GM19099 (cell line): ENCODE measurements around the gene PPP3CB.
A peak's percentile ranks its signal among the peaks of the same experiment; 100 is the strongest.

ENCODE experiments used
- POLR2A ChIP-seq: IDR thresholded peaks from 3 replicates; pipeline ENCODE4 v1.6.1; 2011; ENCODE audit warnings: low read depth; ENCODE audit not compliant: insufficient read length; ENCODE audit errors: extremely low read depth

The PPP3CB gene

DNA sequence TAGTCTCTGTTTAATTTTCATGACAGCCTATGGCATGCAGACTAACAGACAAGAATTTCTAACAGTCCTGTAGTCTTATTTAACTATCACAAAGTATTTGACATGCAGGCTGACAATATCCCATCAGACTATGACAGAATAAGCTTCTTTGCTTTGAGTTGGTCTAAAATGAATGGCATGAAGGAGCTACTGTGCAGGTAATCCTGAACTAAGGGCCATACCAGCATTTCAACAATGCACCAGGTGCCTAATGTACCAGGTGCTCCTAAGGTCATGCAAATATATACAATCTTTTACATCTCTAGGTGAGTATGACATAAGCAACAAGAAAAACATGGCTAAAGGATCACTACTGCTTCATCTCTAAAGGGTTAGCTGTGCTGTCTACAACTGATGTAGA is 48.9 kb downstream of the PPP3CB start:
- no peak for TF ChIP-seq POLR2A

DNA sequence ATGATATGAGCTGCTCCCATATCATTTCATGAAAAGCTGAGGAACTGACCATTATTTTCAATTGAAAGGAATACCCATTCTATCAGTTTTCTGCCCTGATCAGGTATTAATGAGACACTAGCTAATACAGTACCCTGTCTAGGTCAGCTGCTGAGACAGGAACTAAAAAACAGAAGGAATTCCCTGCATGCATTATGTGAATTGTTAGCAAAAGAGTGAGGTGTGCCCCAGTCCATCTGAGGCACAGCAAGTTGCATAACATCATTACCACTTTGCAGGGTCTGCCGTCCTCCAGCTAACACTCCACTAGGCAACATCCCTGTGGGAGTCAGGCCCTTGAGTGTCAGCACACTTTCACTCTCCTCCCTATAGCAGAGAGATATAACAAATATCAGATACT is 51.4 kb downstream of the PPP3CB start:
- no peak for TF ChIP-seq POLR2A

DNA sequence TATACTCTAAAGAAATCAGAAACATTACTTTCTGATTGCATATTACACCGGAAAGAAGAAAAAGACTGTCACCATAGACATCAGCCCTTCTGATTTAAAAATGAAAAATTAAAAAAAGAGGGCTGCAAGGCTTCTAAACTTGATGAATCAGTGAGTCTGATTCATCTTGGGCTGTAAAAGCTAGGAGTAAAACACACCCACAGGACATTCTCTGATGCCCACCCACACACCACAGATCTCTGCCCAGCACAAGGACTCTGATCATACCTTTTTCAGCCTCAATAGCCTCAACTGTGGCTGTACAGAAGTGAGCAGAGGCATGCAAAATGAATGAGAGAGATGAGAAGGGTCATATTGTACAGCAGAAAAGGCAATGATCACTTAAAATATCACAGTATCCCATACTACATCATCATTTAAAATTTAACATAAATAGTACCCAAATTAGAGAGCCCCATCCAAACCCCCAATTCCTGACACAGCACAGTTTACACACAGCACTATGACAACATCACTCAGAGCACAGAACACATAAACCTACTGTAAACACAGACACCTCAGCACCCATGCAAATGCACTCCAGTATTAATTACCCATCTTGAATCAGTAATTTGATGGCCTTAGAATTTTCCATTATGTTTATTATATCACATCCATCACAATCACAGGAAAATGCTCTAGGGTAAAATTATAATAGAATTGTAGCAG is 56.1 kb downstream of the PPP3CB start:
- no peak for TF ChIP-seq POLR2A

GRCh38 chr10:73439055-73439454 is 56.8 kb downstream of the PPP3CB start:
- no peak for TF ChIP-seq POLR2A

DNA sequence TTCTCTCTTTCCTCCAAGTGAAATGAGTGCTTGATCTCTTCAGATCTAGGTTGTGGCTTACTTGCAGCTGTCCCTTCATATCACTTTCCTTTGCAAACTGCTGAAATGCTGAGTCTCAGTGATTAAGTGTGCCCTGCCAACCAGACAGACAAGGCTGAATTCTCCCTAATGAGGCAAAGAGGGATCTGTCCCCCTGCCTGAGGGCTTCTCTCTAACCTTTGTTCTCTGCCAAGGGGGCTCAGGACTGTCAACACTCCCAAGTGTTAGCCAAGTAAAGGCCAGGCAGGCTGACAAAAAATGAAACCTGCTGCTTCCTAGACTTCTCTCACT is 62.3 kb downstream of the PPP3CB start, which contains the start of gene MSS51:
Gene MSS51 (minus strand): TSS at position 24 of the 330 bp plus-strand sequence. CDS start 5,277 bp downstream, outside the sequence.
- no peak for TF ChIP-seq POLR2A

GRCh38 chr10:73432646-73433537 is 62.9 kb downstream of the PPP3CB start:
- no peak for TF ChIP-seq POLR2A

DNA sequence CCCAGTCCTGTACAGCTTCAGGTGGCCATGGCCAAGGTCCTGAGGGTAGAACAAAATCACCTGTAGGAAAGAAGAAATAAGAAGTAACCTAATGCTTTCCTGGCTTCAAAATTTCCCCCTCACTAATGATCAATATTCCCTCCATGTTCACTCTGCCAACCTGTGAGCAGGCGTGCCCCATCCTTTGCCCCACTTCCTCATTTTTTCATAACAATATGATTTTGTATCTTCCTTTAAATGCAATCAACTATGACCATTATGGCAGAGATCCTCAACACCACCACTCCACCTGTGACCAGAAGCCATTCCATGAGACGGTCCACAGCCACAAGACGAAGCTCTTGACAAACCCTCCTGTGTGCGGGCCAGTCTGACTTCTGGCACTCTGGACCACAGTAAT is 69.5 kb downstream of the PPP3CB start:
- TF ChIP-seq POLR2A: no peak

GRCh38 chr10:73424478-73424877 is 71.3 kb downstream of the PPP3CB start:
- TF ChIP-seq POLR2A: no peak

DNA sequence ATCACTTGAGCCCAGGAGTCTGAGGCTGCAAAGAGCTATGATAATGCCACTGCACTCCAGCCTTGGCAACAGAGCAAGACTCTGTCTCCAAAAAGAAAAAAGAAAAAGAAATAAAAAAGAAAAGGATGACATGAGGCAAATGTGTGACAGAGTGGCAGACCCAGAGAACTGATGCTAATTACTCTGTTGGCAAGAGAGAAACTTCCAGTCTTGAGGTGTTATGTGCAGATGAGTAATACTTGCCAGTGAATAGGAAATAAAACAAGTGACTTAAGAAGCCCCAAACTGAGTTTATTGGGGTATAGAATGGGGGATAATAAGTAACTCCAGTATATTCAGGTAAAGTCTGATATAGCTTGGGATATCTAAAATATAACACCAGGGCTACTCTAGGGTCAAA is 72.5 kb downstream of the PPP3CB start:
- no peak for TF ChIP-seq POLR2A

GRCh38 chr10:73416571-73416970 is 79.3 kb downstream of the PPP3CB start:
- no peak for TF ChIP-seq POLR2A

DNA sequence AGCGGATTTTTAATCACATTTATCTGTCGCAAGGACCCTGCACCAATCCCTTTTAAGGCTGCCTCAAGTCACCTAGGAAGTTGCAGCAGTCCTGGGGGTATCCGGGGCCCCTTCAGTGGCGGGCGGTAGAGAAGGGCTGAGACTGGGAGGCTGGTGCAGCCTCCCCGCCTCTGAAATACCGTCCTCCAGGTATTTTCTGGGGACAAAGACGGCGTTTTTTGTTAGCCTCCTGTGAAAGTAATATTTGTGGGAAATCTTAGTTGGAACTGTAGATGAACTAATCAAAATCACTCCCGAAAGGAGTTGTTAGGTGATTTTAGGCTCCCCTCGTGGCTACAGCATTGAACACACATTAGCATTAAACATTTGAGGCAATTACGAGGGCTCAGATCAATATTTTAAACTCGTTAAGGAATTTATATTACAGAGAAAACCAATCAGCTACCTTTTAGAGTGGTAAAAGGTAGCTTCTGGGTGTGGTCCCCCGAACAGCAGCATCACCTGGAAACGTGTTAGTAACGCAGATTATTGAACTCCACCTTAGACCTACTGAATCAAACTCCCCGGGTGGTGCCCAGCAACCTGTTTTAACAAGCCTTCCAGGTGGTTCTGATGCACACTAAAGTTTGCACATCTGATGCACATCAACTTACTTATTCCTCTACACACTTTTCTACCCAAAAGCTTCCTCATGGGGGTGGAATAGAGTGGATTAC is 81.4 kb downstream of the PPP3CB start:
- no peak for TF ChIP-seq POLR2A

DNA sequence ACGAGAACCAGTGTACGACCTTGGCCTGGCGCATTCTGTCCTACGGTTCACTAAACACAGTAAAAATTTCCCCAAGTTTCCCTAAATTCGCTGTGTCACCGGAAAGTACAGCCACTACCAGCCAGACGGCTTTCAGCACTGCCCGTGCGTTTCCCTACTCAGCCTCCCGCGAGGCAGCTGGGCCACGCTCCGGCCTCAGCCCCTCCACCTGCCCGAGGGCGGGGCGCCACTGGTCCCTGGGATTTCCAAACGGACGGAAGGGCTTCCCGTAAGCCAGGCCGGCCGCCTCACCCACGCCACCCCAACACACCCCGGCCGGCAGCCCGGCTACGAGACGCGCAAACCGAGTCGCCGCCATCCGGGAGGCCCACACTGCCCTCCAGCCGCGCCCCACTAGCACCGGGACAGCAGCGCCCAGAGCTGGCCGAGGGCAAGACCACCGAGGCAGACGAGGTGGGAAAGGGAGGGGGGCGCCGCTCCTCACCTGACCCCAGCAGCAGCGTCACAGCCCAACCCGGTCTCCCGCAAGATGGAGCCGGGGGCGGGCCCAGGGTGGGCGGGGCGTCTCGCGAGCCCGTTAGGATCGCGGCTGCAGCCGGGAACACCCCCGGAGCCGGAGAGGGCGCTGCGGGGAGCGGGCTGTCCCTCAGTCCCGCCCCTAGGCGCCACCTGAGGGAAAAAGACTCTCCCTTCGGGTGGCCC is 82.1 kb downstream of the PPP3CB start, which contains the start of gene ANXA7:
Gene ANXA7 (minus strand): TSS at position 531 of the 702 bp plus-strand sequence. CDS start 13,202 bp downstream, outside the sequence.
- peak; percentile 86 for TF ChIP-seq POLR2A

DNA sequence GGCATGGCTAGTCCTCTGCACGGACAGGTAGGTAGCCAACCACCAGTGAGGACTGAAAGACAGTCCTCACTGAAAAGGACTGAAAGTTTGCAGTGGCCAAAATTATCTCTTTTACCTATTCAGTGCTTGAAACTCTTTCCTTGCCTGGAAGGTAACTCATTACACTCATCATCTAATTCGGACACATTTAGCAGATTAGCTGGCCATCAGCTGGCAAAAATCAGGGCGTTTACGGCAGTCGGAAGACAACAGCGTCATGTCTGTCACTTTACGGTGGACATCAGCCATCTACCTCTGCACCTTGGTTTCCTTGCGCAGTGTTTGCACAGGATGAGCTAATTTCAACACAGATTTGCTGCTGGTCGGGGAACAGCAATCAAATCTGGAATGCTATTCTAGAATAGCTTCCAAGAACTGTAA is 82.7 kb downstream of the PPP3CB start:
- no peak for TF ChIP-seq POLR2A

GRCh38 chr10:73410897-73411296 is 84.9 kb downstream of the PPP3CB start:
- TF ChIP-seq POLR2A: no peak
